ENCODE results near the gene CREM. TPM values are rescaled to one million over a fixed set of nuclear protein-coding genes. Genes with fewer than 3 reads are reported as not detected.

The CREM gene
- total and polyA plus RNA-seq, 2 of the 8 experiments (the other 6 are each of a cell fraction or from before 2014, with no cell fraction given) = 18.7 to 21.9 TPM

- Histone ChIP-seq H2BK15ac (ENCODE audit: low read length) (no peak overlapping the region), H2AFZ (ENCODE audit: low read length) (no peak overlapping the region), H3K4ac (replicated peaks; ENCODE audit: insufficient read length, low read depth, low read length) (no peak overlapping the region), H2BK5ac (ENCODE audit: low read depth, low read length) (no peak overlapping the region), H3K36me3 (ENCODE audit: control insufficient read depth in 2 of 4, insufficient read depth in 4 of 4, low read length in 3 of 4) (no peaks in the 10 kb centered on the region), H3K14ac (ENCODE audit: insufficient read length) (no peak overlapping the region), H2AK5ac (ENCODE audit: low read depth, low read length) (no peak overlapping the region), H3K18ac (ENCODE audit: extremely low read depth, low read length) (no peak overlapping the region), H3K56ac (replicated peaks; ENCODE audit: insufficient read length, low read depth, low read length) (no peak overlapping the region), H3K79me2 (ENCODE audit: control insufficient read depth in 1 of 2, insufficient read depth in 2 of 2, low read length in 2 of 2) (no peaks in the 10 kb centered on the region), H3K9me3 (ENCODE audit: insufficient read depth in 2 of 2, low read depth in 1 of 2, low read length in 1 of 2) (peaks cover 0 to 6% of the 10 kb centered on the region in 2 experiments; a peak in 2 of 4 replicates), H2BK12ac (ENCODE audit: low read depth, low read length) (no peak overlapping the region), H3K9ac (replicated peaks in 1 of 4; ENCODE audit: extremely low read depth in 1 of 4, low read depth in 3 of 4, low read length in 3 of 4) (no peak overlapping the region), H4K8ac (ENCODE audit: extremely low read depth, insufficient read depth, low read length) (no peak overlapping the region), H2BK20ac (ENCODE audit: low read length) (no peak overlapping the region), H3K27me3 (replicated peaks in 1 of 4; ENCODE audit: control insufficient read depth in 3 of 4, extremely low read depth in 1 of 4, insufficient read depth in 3 of 4, low read length in 3 of 4) (no peaks in the 10 kb centered on the region), H4K5ac (ENCODE audit: insufficient read length, low read depth, low read length) (no peak overlapping the region), H3K27ac (ENCODE audit: low read depth, low read length) (no peak overlapping the region), H4K91ac (replicated peaks; ENCODE audit: insufficient read length, low read length) (no peak overlapping the region), H3K4me2 (ENCODE audit: insufficient read depth in 1 of 2, low read depth in 2 of 2, low read length in 2 of 2) (no peak overlapping the region), H3K23ac (ENCODE audit: insufficient read length) (no peak overlapping the region), H3K23me2 (ENCODE audit: low read depth, low read length) (no peaks in the 10 kb centered on the region), H3K4me3 (ENCODE audit: extremely low read depth in 1 of 4, insufficient read depth in 2 of 4, low read depth in 3 of 4, low read length in 4 of 4) (no peak overlapping the region), H3K4me1 (replicated peaks in 1 of 4; ENCODE audit: control insufficient read depth in 3 of 4, insufficient read depth in 4 of 4, low read length in 3 of 4) (no peaks in the 10 kb centered on the region), H2BK120ac (replicated peaks; ENCODE audit: low read depth, low read length) (no peak overlapping the region), H3K79me1 (ENCODE audit: low read depth, low read length) (no peaks in the 10 kb centered on the region), H4K20me1 (replicated peaks in 1 of 2; ENCODE audit: control insufficient read depth in 1 of 2, insufficient read depth in 2 of 2, low read length in 2 of 2) (no peaks in the 10 kb centered on the region)
- WGBS, 2 experiments (ENCODE audit: extremely low coverage in 1 of 2, insufficient coverage in 1 of 2, insufficient read length in 1 of 2, insufficient replicate concordance in 2 of 2, low coverage in 1 of 2, low lambda C conversion rate in 2 of 2, missing lambda C conversion rate in 1 of 2) = 88% methylated on average over 1 of the region's 1 CpG; no CpG with 5 or more reads in 1 of the 2 experiments
- DNase-seq (ENCODE audit: low read depth in 1 of 2, low spot score in 2 of 2) = no peak
- ChIA-PET CTCF (ENCODE audit: partially characterized antibody) (interaction anchor here (1.4 kb wide), 1 partner anchor 19 kb away, joined by 3 read pairs; no protein-coding TSS in a partner anchor), POLR2A (ENCODE audit: partially characterized antibody) (no interaction called here)
- FAIRE-seq = no peak
- TF ChIP-seq USF2 (IDR thresholded peaks at IDR 0.05; ENCODE audit: low read length) = no peak
- no peak for TF ChIP-seq TAF1 (IDR thresholded peaks at IDR 0.05; ENCODE audit: low read depth, low read length)
- no peak for TF ChIP-seq CHD2 (IDR thresholded peaks at IDR 0.05; ENCODE audit: low read length)
- no peak for TF ChIP-seq SUZ12 (IDR thresholded peaks at IDR 0.05; ENCODE audit: low read length)
- no peak for TF ChIP-seq ATF3 (IDR thresholded peaks at IDR 0.05; ENCODE audit: insufficient read depth, low read depth, low read length)
- TF ChIP-seq SIRT6 (IDR thresholded peaks at IDR 0.05; ENCODE audit: low read length) = no peak
- TF ChIP-seq POU5F1 (IDR thresholded peaks at IDR 0.05; ENCODE audit: low read depth, low read length) = no peak
- TF ChIP-seq E2F6 (IDR thresholded peaks at IDR 0.05) = no peak
- no peak for TF ChIP-seq TCF12 (IDR thresholded peaks at IDR 0.05; ENCODE audit: low read depth, low read length)
- TF ChIP-seq RBBP5 (IDR thresholded peaks at IDR 0.05; ENCODE audit: borderline replicate concordance, low read depth, low read length) = no peak
- TF ChIP-seq KDM5A (IDR thresholded peaks at IDR 0.05; ENCODE audit: low read length) = no peak
- TF ChIP-seq CREB1 (IDR thresholded peaks at IDR 0.05) = no peak
- TF ChIP-seq JUND (IDR thresholded peaks at IDR 0.05; ENCODE audit: low read length) = no peak
- TF ChIP-seq POLR2AphosphoS5 (IDR thresholded peaks at IDR 0.05; ENCODE audit: low read depth, low read length) = no peak
These were observed 29.1 kb upstream of the CREM start for GRCh38 chr10:35097510-35097909.
